Measurements from ENCODE around the gene CCSER1. TPM values are rescaled to one million over a fixed set of nuclear protein-coding genes. Genes with fewer than 3 reads are reported as not detected.
A peak's percentile ranks its signal among the peaks of the same experiment; 100 is the strongest.
"Not testable (repeated sequence)": the region's sequence is repeated elsewhere in the genome, so short reads cannot be mapped to it uniquely, and the experiment has no call there.

CCSER1 gene
- total and polyA plus RNA-seq, 7 donors = 0.06 to 2.5 (median 0.30) TPM

GRCh38 chr4:90299373-90299772, 172.2 kb downstream of the CCSER1 start:
- DNase-seq (no peak), ATAC-seq (no peak)
- Histone ChIP-seq H3K36me3 (ENCODE audit: insufficient read depth in 1 of 2, low read depth in 1 of 2) (no peaks in the 10 kb centered on the region), H3K4me1 (no peaks in the 10 kb centered on the region), H3K9me3 (no peaks in the 10 kb centered on the region), H3K4me3 (no peak overlapping the region), H3K27ac (no peak overlapping the region), H3K27me3 (ENCODE audit: insufficient read depth in 3 of 3, low read length in 2 of 3) (no peaks in the 10 kb centered on the region)
- 81 to 89% (median 84%) methylated on average over 1 of the region's 1 CpG for WGBS, 3 donors
- intact Hi-C loops (cut with DNase I) = loop anchor here in 1 of 2 donors (10.0 kb wide), 1 partner anchor 185 kb away; no protein-coding TSS in a partner anchor
- no peak for TF ChIP-seq CTCF (IDR thresholded peaks at IDR 0.05)

GRCh38 chr4:90306810-90307209, 179.6 kb downstream of the CCSER1 start:
- no peak overlapping the region for H3K27ac ChIP-seq
- no peak for ATAC-seq
- no peak overlapping the region for H3K4me3 ChIP-seq
- no peaks in the 10 kb centered on the region for H3K36me3 ChIP-seq (ENCODE audit: insufficient read depth in 1 of 2, low read depth in 1 of 2)
- no peak for DNase-seq
- intact Hi-C loops (cut with DNase I) = no loop called here
- H3K9me3 ChIP-seq = no peaks in the 10 kb centered on the region
- TF ChIP-seq CTCF (IDR thresholded peaks at IDR 0.05) = no peak
- no peaks in the 10 kb centered on the region for H3K4me1 ChIP-seq
- H3K27me3 ChIP-seq (ENCODE audit: insufficient read depth in 3 of 3, low read length in 2 of 3) = peaks cover 0 to 3% (median 0%) of the 10 kb centered on the region in 3 donors
- WGBS, 3 donors = 93 to 97% (median 94%) methylated on average over 1 of the region's 1 CpG

- H3K27me3 ChIP-seq (ENCODE audit: insufficient read depth in 3 of 3, low read length in 2 of 3); H3K27ac ChIP-seq; H3K9me3 ChIP-seq; H3K4me3 ChIP-seq; ATAC-seq; intact Hi-C loops (cut with DNase I); H3K4me1 ChIP-seq; H3K36me3 ChIP-seq (ENCODE audit: insufficient read depth in 1 of 2, low read depth in 1 of 2); DNase-seq: not testable (repeated sequence)
- WGBS, 3 donors = 82 to 85% (median 82%) methylated on average over 6 of the region's 6 CpGs
Observed at GRCh38 chr4:90317140-90317539, 189.9 kb downstream of the CCSER1 start.

- Histone ChIP-seq H3K4me1 (no peaks in the 10 kb centered on the region), H3K36me3 (ENCODE audit: insufficient read depth in 1 of 2, low read depth in 1 of 2) (no peaks in the 10 kb centered on the region), H3K4me3 (no peak overlapping the region), H3K27ac (no peak overlapping the region), H3K27me3 (ENCODE audit: insufficient read depth in 3 of 3, low read length in 2 of 3) (no peaks in the 10 kb centered on the region), H3K9me3 (no peaks in the 10 kb centered on the region)
- intact Hi-C loops (cut with DNase I) = no loop called here
- DNase-seq (no peak), ATAC-seq (peak in 1 of 4 donors; percentile 35)
- 57 to 72% (median 61%) methylated on average over 2 of the region's 2 CpGs for WGBS, 3 donors
- TF ChIP-seq CTCF (IDR thresholded peaks at IDR 0.05) = no peak
Observed at GRCh38 chr4:90317785-90318184, 190.6 kb downstream of the CCSER1 start.

GRCh38 chr4:90318193-90318592, 191.0 kb downstream of the CCSER1 start:
- Histone ChIP-seq H3K4me3 (no peak overlapping the region), H3K27ac (no peak overlapping the region), H3K27me3 (ENCODE audit: insufficient read depth in 3 of 3, low read length in 2 of 3) (no peaks in the 10 kb centered on the region), H3K4me1 (no peaks in the 10 kb centered on the region), H3K36me3 (ENCODE audit: insufficient read depth in 1 of 2, low read depth in 1 of 2) (no peaks in the 10 kb centered on the region), H3K9me3 (no peaks in the 10 kb centered on the region)
- intact Hi-C loops (cut with DNase I) = no loop called here
- DNase-seq (no peak), ATAC-seq (no peak)
- WGBS, 3 donors = 82 to 95% (median 86%) methylated on average over 2 of the region's 2 CpGs
- no peak for TF ChIP-seq CTCF (IDR thresholded peaks at IDR 0.05)
